A549 (cell line): Measurements from ENCODE around the gene NGF.
"Not testable (repeated sequence)": the region's sequence is repeated elsewhere in the genome, so short reads cannot be mapped to it uniquely, and the experiment has no call there.

Experiments
- CEBPB ChIP-seq, 2 experiments: fragments of >200 bp in 1 of 2; sonication (Bioruptor Twin) in 1 of 2; formaldehyde crosslinking in 1 of 2; IDR thresholded peaks; 2 replicates each; pipeline ENCODE4 v1.6.1; 2012 to 2016
- CHD2 ChIP-seq: fragments of 150-350 bp; IDR thresholded peaks from 2 replicates; pipeline ENCODE4 v1.6.1; 2014; ENCODE audit warnings: low read length; ENCODE audit not compliant: partially characterized antibody
- ESRRA ChIP-seq: fragments of 150-350 bp; IDR thresholded peaks from 2 replicates; pipeline ENCODE4 v1.6.1; 2014; ENCODE audit warnings: mild to moderate bottlenecking, low read length, borderline replicate concordance
- GATA3 ChIP-seq: IDR thresholded peaks from 2 replicates; pipeline ENCODE4 v1.6.1; 2012; ENCODE audit warnings: borderline replicate concordance
- HDAC2 ChIP-seq: fragments of 200-600 bp; sonication (generic); IDR thresholded peaks from 2 replicates; pipeline ENCODE4 v1.6.1; 2016
- JUNB ChIP-seq: fragments of >200 bp; sonication (Bioruptor Twin); formaldehyde crosslinking; IDR thresholded peaks from 2 replicates; pipeline ENCODE4 v1.6.1; 2016
- MAZ ChIP-seq: fragments of 150-350 bp; IDR thresholded peaks from 2 replicates; pipeline ENCODE4 v1.6.1; 2014; ENCODE audit warnings: antibody characterized with exemption, low read depth, low read length, borderline replicate concordance
- POLR2AphosphoS2 ChIP-seq: conservative IDR thresholded peaks from 2 replicates; pipeline ENCODE4 v1.6.1; 2012; ENCODE audit warnings: low read length, improper control_type of control experiment, inconsistent platforms
- TF ChIP-seq, protein P1 (sequence below): fragments of >200 bp; sonication (Bioruptor Twin); formaldehyde crosslinking; IDR thresholded peaks from 3 replicates; pipeline ENCODE4 v1.5.1; 2016
- TF ChIP-seq, protein P2 (sequence below): fragments of 250-450 bp; sonication (Bioruptor Pico); IDR thresholded peaks from 2 replicates; pipeline ENCODE4 v1.5.0; 2021; ENCODE audit warnings: mild to moderate bottlenecking, moderate library complexity, borderline replicate concordance
- TF ChIP-seq, protein P3 (sequence below): fragments of 200-600 bp; sonication (generic); IDR thresholded peaks from 2 replicates; pipeline ENCODE4 v1.6.1; 2016; ENCODE audit warnings: antibody characterized with exemption, mild to moderate bottlenecking, moderate library complexity

DNA sequence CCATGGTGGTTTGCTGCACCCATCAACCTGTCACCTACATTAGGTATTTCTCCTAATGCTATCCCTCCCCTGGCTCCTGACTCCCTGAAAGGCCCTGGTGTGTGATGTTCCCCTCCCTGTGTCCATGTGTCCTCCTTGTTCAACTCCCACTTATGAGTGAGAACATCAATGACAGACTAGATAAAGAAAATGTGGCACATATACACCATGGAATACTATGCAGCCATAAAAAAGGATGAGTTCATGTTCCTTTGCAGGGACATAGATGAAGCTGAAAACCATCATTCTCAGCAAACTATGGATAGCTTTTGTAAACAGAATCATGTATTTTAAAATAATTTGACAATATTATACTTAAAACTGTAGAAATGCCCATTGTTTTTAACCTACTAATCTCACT, 28.5 kb downstream of the NGF start:
- TF ChIP-seq, protein P1, sequence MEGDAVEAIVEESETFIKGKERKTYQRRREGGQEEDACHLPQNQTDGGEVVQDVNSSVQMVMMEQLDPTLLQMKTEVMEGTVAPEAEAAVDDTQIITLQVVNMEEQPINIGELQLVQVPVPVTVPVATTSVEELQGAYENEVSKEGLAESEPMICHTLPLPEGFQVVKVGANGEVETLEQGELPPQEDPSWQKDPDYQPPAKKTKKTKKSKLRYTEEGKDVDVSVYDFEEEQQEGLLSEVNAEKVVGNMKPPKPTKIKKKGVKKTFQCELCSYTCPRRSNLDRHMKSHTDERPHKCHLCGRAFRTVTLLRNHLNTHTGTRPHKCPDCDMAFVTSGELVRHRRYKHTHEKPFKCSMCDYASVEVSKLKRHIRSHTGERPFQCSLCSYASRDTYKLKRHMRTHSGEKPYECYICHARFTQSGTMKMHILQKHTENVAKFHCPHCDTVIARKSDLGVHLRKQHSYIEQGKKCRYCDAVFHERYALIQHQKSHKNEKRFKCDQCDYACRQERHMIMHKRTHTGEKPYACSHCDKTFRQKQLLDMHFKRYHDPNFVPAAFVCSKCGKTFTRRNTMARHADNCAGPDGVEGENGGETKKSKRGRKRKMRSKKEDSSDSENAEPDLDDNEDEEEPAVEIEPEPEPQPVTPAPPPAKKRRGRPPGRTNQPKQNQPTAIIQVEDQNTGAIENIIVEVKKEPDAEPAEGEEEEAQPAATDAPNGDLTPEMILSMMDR = not testable (repeated sequence)
- not testable (repeated sequence) for TF ChIP-seq ESRRA; CEBPB (IDR thresholded peaks at IDR 0.05); JUNB; CHD2; HDAC2; GATA3; MAZ; POLR2AphosphoS2
- TF ChIP-seq, protein P2, sequence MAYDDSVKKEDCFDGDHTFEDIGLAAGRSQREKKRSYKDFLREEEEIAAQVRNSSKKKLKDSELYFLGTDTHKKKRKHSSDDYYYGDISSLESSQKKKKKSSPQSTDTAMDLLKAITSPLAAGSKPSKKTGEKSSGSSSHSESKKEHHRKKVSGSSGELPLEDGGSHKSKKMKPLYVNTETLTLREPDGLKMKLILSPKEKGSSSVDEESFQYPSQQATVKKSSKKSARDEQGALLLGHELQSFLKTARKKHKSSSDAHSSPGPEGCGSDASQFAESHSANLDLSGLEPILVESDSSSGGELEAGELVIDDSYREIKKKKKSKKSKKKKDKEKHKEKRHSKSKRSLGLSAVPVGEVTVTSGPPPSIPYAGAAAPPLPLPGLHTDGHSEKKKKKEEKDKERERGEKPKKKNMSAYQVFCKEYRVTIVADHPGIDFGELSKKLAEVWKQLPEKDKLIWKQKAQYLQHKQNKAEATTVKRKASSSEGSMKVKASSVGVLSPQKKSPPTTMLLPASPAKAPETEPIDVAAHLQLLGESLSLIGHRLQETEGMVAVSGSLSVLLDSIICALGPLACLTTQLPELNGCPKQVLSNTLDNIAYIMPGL (CRISPR knock-in tag) = not testable (repeated sequence)
- TF ChIP-seq, protein P3, sequence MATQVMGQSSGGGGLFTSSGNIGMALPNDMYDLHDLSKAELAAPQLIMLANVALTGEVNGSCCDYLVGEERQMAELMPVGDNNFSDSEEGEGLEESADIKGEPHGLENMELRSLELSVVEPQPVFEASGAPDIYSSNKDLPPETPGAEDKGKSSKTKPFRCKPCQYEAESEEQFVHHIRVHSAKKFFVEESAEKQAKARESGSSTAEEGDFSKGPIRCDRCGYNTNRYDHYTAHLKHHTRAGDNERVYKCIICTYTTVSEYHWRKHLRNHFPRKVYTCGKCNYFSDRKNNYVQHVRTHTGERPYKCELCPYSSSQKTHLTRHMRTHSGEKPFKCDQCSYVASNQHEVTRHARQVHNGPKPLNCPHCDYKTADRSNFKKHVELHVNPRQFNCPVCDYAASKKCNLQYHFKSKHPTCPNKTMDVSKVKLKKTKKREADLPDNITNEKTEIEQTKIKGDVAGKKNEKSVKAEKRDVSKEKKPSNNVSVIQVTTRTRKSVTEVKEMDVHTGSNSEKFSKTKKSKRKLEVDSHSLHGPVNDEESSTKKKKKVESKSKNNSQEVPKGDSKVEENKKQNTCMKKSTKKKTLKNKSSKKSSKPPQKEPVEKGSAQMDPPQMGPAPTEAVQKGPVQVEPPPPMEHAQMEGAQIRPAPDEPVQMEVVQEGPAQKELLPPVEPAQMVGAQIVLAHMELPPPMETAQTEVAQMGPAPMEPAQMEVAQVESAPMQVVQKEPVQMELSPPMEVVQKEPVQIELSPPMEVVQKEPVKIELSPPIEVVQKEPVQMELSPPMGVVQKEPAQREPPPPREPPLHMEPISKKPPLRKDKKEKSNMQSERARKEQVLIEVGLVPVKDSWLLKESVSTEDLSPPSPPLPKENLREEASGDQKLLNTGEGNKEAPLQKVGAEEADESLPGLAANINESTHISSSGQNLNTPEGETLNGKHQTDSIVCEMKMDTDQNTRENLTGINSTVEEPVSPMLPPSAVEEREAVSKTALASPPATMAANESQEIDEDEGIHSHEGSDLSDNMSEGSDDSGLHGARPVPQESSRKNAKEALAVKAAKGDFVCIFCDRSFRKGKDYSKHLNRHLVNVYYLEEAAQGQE = not testable (repeated sequence)
